GM12891 (cell line): ENCODE measurements around the gene ZNF33A.

ENCODE experiments used
- DNase-seq: peaks from one replicate; pipeline ENCODE4 v3.0.0; 2011; ENCODE audit warnings: low spot score; ENCODE audit not compliant: insufficient read length
- FAIRE-seq: peaks from 2 replicates; lab custom pipeline; 2011; peaks lifted over from hg19 to GRCh38; lab: Jason Lieb, UNC
- PAX5 ChIP-seq: IDR thresholded peaks from 2 replicates; pipeline ENCODE4 v1.6.1; 2011; ENCODE audit warnings: low read length, moderate library complexity, mild to moderate bottlenecking; ENCODE audit not compliant: insufficient read depth, severe bottlenecking
- POLR2A ChIP-seq: IDR thresholded peaks from 2 replicates; pipeline ENCODE4 v1.6.1; 2011; ENCODE audit warnings: low read depth, low read length, control low read depth
- POLR2AphosphoS5 ChIP-seq: IDR thresholded peaks from 2 replicates; pipeline ENCODE4 v1.6.1; 2011; ENCODE audit warnings: low read depth, low read length, control low read depth
- POU2F2 ChIP-seq: IDR thresholded peaks from 2 replicates; pipeline ENCODE4 v1.6.1; 2011; ENCODE audit warnings: low read depth, mild to moderate bottlenecking, control low read depth, low read length, moderate library complexity
- SPI1 ChIP-seq: IDR thresholded peaks from 2 replicates; pipeline ENCODE4 v1.6.1; 2011; ENCODE audit warnings: low read depth, low read length, control low read depth
- TAF1 ChIP-seq: IDR thresholded peaks from 2 replicates; pipeline ENCODE4 v1.6.1; 2011; ENCODE audit warnings: low read depth, low read length, control low read depth

ZNF33A gene

DNA sequence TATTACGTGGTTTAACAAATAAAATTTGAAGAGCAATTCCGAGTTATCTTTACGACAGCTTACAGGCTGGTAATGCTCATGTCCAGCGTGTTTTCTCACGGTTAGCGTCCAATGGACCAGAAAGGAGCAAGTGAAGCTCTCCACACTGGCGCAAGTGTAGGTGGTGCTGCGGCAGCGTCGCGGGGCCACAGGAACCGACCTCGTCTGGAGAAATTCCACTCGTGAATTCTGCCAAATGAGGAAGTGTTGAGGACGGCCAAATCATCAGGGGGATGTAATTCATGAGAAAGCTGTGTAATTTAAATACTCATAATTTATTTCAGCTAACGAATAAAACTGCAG is 83.3 kb downstream of the ZNF33A start:
- TF ChIP-seq POLR2A (no peak), POU2F2 (no peak), SPI1 (peak; percentile 66), PAX5 (no peak), TAF1 (no peak; the same call in 1 of the 2 replicates), POLR2AphosphoS5 (no peak)
- DNase-seq = no peak
- FAIRE-seq = no peak

DNA sequence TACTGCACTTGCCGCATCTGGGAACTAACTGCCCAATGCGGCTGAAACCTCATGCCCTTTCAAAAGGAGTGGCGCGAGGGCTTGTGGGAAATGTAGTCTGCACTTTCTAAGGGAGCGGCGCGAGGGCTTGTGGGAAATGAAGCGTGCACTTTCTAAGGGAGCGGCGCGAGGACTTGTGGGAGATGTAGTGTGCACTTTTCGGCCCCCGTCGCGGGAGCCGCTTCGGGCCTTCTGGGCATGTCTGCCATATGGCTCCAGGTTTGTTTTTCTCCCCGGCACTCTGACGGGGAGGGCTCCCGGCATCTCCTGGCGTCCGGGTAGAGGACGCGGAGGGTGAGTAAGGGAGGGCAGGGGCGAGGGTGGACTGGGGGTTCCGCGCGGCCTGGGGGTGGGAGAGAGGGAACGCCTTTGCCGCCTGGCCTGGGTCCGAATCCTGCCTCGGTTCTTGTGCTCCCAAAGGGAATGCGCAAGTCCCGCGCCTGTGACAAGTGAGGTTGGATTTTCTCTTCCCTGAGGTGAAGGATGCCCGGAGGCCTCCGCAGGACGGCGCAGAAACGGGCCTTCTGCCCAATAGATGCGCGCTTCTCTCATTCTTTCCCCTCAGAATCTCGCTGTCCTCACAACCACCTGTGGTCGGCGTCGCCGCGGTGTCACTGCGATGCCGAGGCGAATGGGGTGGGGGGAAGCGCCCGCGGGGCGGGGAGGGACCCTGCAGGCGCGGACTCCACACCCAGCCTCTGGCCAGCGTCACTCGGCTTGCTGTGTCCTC is 83.9 kb downstream of the ZNF33A start, which contains the start of gene ZNF37A:
ZNF37A (plus strand) TSS at position 180 of the 769 bp plus-strand sequence. CDS start 2,281 bp downstream, outside the sequence.
- FAIRE-seq = peak; percentile 71

GRCh38 chr10:38094927-38095574 is 84.6 kb downstream of the ZNF33A start:
- FAIRE-seq (peak; percentile 50), DNase-seq (peak; percentile 8)
- TF ChIP-seq PAX5 = no peak
- TF ChIP-seq TAF1 = no peak
- no peak for TF ChIP-seq POU2F2
- no peak for TF ChIP-seq POLR2AphosphoS5
- no peak for TF ChIP-seq POLR2A
- TF ChIP-seq SPI1 = no peak

More for the DNA sequence above, 83.9 kb downstream of the ZNF33A start, which contains the start of gene ZNF37A:
- DNase-seq = peak; percentile 62
- 0 out of 2 replicates have a peak, but pooled peaks have one; percentile 42 for TF ChIP-seq TAF1
- TF ChIP-seq POLR2AphosphoS5 = no peak

- no peak for DNase-seq
- no peak for FAIRE-seq
- TF ChIP-seq TAF1 (no peak), POLR2A (no peak), POLR2AphosphoS5 (no peak), PAX5 (no peak), POU2F2 (no peak), SPI1 (no peak)
Observed at GRCh38 chr10:38102880-38103279, 92.4 kb downstream of the ZNF33A start.

DNA sequence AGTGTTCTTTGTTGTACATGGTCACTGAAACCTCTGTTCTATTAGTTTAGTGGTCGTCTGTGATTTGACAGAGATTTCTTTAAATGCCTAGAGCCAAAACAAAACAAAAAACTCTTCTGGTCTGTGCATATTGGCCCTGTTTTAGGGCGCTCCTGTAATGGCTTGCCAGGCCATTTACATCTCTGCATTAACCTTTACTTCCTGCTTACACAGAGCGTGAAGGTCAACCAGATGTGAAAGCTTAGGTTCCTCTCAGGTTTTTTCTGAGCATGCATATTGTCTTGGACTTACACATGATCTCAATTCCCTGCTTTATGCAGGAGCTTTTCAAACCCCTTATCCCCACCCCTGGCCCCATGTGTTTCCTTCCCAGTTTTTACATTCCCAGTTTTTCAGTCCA is 93.3 kb downstream of the ZNF33A start:
- DNase-seq = no peak
- no peak for FAIRE-seq
- TF ChIP-seq TAF1 (no peak), SPI1 (no peak), POU2F2 (no peak), POLR2A (no peak), PAX5 (no peak), POLR2AphosphoS5 (no peak)

DNA sequence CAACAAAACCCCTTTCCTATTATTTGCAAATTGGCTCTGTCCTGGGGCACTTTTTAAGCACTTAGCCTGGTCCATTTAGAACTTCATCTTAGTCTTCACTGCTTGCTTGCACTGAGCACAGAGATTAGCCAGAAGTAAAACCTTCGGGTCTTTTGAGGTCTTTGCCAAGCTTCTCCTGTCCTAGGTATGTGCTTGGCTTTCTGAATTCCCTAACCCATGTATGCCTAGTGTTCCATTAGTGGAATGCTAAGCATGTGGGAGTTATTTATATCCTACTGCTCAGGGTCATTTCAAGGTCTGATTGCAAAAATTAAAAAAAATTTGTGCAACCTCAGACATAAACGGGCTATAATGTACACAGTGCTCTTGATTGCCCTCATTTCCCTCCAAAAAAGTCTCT is 101.7 kb downstream of the ZNF33A start:
- TF ChIP-seq TAF1 = no peak
- TF ChIP-seq POLR2AphosphoS5 = no peak
- TF ChIP-seq SPI1 = no peak
- DNase-seq (no peak), FAIRE-seq (no peak)
